GM18873 (cell line): ENCODE data around the gene PIGV.
A peak's percentile ranks its signal among the peaks of the same experiment; 100 is the strongest.

Experiments used
- ATAC-seq: cut with Tn5 transposase; IDR thresholded peaks from one replicate; pipeline ENCODE4 v1.9.1; 2021; ENCODE audit warnings: mild to moderate bottlenecking, moderate library complexity, moderate number of reproducible peaks; ENCODE audit not compliant: unreplicated experiment, low FRiP score

The PIGV gene

GRCh38 chr1:26771643-26772321 is 16.0 kb upstream of the PIGV start:
- ATAC-seq: no peak

- no peak for ATAC-seq
Observed at GRCh38 chr1:26772687-26773086, 15.1 kb upstream of the PIGV start.

DNA sequence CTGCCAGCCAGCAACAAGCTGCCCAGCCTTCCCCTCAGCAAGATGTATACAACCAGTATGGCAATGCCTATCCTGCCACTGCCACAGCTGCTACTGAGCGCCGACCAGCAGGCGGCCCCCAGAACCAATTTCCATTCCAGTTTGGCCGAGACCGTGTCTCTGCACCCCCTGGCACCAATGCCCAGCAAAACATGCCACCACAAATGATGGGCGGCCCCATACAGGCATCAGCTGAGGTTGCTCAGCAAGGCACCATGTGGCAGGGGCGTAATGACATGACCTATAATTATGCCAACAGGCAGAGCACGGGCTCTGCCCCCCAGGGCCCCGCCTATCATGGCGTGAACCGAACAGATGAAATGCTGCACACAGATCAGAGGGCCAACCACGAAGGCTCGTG is 13.3 kb upstream of the PIGV start:
- no peak for ATAC-seq

DNA sequence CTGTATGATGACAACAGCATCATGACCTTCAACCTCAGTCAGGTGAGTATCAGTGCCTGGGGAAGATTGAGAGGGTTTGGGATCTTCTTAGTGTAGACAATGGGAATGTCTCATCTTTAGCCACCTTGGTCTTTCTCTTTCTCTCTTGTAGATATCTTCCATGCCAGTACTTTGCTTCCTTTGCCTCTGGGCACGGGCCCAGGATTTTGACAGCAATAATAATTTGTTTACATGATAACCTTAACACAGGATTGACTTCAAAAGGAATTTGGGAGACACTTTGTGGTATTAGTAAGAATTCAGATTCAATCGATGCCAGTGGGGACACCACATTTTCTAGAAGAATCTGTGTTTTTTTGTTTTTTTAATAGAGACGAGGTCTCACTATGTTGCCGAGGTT is 12.1 kb upstream of the PIGV start:
- no peak for ATAC-seq

DNA sequence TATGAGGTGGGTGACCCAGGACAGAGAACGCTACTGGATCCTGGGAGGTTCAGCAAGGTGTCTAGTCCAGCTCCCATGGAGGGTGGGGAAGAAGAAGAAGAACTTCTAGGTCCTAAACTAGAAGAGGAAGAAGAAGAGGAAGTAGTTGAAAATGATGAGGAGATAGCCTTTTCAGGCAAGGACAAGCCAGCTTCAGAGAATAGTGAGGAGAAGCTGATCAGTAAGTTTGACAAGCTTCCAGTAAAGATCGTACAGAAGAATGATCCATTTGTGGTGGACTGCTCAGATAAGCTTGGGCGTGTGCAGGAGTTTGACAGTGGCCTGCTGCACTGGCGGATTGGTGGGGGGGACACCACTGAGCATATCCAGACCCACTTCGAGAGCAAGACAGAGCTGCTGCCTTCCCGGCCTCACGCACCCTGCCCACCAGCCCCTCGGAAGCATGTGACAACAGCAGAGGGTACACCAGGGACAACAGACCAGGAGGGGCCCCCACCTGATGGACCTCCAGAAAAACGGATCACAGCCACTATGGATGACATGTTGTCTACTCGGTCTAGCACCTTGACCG is 8.6 kb upstream of the PIGV start:
- no peak for ATAC-seq

DNA sequence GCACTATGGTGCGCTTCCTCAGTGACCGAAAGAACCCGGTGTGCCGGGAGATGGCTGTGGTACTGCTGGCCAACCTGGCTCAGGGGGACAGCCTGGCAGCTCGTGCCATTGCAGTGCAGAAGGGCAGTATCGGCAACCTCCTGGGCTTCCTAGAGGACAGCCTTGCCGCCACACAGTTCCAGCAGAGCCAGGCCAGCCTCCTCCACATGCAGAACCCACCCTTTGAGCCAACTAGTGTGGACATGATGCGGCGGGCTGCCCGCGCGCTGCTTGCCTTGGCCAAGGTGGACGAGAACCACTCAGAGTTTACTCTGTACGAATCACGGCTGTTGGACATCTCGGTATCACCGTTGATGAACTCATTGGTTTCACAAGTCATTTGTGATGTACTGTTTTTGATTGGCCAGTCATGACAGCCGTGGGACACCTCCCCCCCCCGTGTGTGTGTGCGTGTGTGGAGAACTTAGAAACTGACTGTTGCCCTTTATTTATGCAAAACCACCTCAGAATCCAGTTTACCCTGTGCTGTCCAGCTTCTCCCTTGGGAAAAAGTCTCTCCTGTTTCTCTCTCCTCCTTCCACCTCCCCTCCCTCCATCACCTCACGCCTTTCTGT is 7.3 kb upstream of the PIGV start:
- ATAC-seq: no peak

- no peak for ATAC-seq
Observed at GRCh38 chr1:26781206-26781825, 6.4 kb upstream of the PIGV start.

- no peak for ATAC-seq
Observed at GRCh38 chr1:26782521-26783212, 5.1 kb upstream of the PIGV start.

DNA sequence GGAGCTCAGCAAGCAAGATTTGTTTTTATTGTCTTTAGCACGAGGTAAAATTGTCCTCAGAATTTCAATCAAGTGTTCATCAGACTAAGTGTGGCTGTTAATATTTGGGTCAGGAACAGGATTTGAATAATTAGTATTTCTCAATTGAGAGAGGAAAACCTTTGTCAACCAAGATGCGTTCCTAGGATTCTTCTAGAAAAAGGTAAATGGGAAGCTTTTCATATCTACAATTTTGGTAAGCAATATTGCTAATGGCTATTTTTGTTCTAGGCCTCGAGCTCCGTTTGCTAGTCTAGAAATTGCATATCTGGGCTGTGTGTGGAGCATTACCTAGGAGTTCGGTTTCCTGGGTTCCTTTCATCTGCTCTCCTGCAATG is 4.1 kb upstream of the PIGV start:
- ATAC-seq: no peak

- no peak for ATAC-seq
Observed at GRCh38 chr1:26784023-26784871, 3.5 kb upstream of the PIGV start.

DNA sequence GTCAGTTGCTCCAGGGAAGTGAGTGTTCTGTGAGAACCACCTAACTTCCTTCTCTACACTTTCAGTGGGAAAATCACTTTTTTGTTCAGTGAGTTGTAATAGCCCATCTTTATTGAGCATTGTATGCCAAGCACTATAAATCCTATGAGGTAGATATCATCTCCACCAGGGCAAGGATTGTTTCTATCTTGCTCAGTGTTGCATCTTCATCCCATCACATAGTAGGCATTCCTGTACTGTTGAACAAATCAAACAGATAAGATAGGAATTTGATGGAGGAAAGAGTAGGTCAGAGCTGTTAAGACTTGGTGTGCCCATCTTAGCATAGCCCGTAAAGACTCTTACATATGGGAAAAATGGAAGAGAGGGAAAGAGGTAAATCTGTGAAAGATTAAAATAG is 2.9 kb upstream of the PIGV start:
- no peak for ATAC-seq

DNA sequence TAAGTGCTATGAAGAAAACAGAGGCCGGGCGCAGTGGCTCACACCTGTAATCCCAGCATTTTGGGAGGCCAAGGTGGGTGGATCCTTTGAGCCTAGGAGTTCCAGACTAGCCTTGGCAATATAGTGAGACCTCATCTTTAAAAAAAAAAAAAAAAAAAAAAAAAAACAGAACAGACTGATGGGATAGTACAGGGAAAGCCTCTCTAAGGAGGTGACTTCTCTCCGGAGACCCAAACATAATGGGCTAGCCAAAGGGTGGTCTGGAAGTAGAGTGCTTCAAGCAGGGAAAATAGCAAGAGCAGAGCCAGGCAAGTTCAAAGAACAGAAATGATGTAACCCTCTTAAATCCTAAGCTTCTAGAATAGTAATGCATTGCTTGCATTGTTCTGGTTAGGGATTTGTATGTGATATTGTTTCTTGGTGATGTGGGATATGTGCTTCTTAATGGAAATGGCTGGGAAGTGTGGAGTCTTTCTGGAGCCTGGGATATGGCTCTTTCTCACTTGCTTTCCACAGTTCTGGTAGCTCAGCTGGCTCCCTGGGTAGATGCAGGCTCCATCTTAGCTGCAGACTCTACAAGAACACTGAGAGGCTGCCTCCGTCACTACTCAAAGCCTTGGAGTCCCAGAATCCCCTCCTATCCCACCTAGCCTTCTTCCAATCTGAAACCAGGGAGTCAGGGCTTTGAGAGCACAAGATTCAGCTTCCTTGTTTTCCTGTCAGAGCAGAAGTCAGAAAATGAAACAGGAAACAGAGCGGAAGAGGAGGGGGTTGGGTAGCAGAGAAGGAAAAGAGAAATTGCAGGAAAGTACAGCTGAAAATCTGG is 1.9 kb upstream of the PIGV start:
- ATAC-seq: no peak

DNA sequence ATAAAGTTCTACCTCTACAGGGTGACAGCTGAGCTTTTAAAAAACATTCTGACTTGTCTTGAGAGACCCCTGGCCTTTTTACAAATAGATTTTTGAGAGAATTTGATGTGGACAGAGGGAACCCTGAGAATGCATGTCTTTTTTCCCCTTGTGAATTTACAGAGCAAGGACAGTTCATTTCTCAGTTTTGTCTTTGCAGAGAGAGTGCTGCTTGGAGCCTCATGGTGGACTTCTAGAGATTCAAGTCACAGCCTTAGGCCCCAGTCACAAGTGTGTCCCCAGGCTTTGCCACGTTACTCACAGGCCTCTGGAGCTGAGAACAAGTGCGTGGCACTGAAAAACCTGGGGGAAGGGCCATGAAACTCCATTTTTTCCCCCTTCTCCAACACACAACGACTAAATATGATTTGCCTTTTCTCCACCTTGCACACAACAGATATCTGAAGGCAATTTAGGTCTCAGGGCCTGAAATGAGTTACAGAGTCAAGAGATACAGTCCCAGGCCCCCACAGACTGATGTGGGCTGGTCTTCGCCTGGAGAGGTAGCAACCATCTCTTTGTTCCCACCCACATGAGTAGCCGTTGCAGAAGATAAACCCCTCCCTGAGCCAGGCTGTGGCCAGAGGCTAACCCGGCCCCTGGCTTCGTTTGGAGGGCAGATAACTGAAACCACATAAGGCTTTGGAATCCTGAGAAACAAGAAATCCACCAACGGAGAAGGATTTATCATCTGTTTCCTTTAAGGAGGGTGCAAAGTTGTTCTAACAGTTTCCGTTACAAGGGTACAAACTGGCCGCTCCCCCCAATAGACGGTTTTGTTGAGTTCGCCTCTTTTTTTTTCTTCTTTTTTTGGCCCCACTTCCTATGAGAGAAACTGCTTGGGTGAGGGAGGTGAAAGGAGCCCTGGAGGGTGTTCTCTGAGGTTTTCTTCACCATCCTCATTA is 1.0 kb upstream of the PIGV start:
- no peak for ATAC-seq

GRCh38 chr1:26787381-26787705 is 407 bp upstream of the PIGV start:
- peak; percentile 38 for ATAC-seq

GRCh38 chr1:26788515-26788785 is 700 bp downstream of the PIGV start:
- no peak for ATAC-seq

DNA sequence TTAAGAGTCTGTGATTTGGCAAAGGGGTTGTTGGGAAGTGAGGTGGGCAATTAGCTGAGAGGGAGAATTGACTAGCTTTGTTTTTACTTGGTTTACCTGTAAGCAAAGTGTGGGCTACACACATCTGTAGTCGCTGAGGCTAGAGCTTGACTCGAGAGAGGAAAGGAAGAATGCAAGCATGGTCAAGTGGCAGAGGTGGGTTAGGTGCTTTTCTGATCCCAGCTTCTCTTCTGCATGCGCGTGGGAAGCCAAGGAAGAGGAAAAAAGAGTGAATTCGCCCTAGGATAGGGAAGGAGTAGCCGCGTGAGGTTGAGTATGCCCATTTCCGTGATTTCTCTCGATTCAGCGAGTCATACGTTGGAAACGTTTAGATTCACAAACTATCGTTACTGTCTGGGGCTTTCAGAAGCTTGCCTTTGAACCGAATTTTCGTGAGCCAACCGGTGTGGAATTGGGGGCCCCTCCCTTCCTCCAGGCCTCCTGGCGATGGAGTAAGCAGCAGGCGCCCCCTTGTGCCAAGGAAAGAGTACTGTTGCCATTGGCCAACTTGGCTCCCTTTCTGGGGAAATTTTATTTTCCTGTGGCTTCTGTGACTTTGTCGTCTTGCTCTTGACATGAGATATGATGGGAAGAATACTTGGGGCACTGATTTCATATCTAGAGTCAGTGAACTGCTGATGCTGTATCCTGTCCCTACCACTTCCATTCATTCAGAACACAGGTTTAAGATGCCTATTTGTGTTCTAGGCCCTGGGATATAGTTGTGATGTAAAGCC is 1.3 kb downstream of the PIGV start:
- no peak for ATAC-seq

GRCh38 chr1:26789612-26789865 is 1.8 kb downstream of the PIGV start:
- no peak for ATAC-seq

DNA sequence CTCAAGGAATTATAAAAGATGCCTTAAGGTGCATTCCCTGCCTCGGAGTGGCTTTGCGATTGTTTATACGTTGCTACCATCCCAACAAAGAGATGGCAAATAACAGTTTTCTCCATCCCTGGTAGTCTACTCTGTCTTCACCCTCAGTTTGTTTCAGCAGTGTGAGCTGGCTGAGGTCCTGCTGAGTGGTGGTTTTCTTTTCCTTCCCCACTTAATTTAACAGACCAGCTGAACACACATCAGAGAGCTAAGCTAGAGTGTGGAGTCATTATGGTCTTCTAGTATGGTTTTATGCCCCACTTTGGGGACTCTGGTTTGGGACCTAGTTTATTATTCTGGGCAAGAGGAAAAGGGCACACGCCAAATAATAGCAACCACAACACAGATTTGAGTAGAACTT is 2.2 kb downstream of the PIGV start:
- ATAC-seq: no peak
